GM23248 (cell line): ENCODE results near the gene ELP5.

Source experiments
- EZH2 ChIP-seq: fragments of 200-600 bp; sonication (generic); IDR thresholded peaks from 2 replicates; pipeline ENCODE4 v1.6.1; 2018; ENCODE audit warnings: antibody characterized with exemption, mild to moderate bottlenecking; ENCODE audit not compliant: insufficient read depth, poor library complexity, severe bottlenecking
- EZH2phosphoT487 ChIP-seq: fragments of 200-600 bp; sonication (generic); IDR thresholded peaks from 2 replicates; pipeline ENCODE4 v1.6.1; 2018; ENCODE audit warnings: antibody characterized with exemption, moderate library complexity, mild to moderate bottlenecking, low read depth; ENCODE audit not compliant: insufficient read depth

- TF ChIP-seq EZH2, result no peak
- TF ChIP-seq EZH2phosphoT487, result no peak
These were observed 40.3 kb upstream of the ELP5 start for GRCh38 chr17:7211491-7212273.
